ENCODE data around the gene TUBGCP6.

The TUBGCP6 gene

DNA sequence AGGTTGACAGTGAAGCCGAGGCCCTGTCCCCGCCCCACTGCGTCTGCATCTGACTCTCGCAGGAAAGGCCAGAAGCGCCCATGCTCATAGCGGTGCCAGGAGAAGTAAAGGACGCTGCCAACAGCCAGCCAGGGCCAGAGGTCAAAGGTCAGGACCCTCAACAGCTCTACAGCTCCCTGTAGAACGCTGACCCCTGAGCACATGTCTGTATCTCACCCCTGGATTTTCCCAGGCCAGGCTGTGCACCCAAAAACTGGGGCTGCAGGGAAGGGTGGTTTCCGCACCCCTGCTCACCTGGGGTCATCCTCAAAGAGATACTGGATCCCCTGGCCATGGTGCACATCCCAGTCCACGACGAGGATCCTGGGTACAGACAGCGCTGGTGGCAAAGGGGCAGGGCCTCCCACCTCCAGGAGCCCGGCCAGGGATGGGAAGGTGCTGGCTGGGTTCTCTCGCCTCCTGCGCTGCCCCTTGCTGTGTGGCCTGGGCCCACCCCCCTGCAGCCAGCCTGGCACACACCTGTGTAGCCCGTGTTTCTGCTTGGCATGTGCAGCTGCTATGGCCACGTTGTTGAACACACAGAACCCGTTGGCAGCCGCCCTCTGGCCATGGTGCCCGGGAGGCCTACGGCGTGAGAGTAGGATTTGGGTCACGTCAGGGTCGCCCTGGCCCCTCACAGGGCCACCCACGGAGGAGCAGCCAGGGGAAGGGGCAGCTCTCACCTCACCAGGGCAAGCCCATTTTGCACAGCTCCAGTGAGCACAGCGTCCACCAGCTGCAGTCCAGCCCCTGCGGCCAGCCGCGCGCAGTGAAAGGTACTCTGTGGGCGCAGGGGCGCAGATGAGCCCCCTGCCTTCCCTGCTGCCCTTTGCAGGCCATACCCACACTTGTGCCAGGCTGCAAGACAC lies 4.8 kb upstream of the TUBGCP6 start:
- no peak for DNase-seq

DNA sequence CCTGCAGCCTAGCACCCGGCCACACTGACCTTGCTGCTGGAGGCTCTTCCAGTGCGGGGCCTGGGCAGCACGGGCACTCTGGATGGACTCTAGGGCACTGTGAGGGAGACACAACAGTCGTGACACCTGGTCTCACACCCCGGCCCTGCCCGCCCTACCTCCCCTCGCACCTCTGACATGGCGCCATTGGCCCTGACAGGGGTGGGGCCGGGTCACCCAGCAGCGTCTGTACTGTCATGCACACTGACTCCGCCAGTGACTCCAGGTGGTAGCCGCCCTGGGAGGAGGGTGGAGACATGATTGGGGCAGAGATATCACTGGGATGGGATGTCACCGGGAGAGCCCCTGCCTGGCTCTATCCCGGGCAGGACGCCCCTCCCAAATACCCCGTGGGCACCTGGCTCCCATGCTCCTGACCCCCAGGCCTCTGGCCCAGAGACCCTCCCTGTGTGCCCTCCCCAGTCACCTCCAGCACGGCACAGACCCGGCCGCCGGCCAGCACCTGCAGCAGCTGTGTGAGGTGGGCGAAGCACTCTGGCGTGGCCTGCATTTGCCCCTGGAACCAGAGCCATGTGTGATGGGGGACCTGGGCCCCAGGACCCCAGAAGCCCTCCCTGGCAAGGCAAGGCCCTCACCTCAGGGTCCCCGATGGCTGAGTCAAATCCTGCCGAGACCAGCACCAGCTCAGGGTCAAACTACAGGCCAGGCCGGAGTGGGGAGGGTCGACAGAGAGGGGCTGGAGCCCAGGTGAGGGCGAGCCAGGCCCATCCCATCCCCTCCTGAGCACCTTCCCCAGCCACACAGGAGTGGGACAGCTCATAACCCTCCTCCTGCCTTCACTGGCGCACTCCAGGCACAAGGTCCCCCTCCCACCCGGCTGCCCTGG lies 3.6 kb upstream of the TUBGCP6 start:
- DNase-seq: no peak

DNA sequence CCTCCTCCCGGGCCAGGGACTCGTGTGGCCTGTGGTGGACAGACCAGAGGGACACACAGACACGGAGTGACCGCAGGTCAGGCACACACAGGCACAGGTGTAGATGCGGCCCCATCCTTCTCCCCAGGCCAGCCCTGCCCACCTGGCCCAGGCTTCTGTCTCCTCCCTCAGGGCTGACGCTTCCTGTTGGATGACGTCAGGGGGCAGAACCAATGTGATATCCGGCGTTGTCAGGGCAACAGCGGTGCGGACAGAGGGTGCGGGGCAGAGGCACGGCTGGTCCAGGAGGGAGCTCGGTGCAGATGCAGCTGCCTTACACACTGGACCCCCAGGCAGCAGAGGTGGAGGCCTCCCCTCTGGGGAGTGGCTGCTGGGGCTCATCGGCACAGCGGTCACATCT lies 2.9 kb upstream of the TUBGCP6 start:
- DNase-seq: peak; percentile 75

DNA sequence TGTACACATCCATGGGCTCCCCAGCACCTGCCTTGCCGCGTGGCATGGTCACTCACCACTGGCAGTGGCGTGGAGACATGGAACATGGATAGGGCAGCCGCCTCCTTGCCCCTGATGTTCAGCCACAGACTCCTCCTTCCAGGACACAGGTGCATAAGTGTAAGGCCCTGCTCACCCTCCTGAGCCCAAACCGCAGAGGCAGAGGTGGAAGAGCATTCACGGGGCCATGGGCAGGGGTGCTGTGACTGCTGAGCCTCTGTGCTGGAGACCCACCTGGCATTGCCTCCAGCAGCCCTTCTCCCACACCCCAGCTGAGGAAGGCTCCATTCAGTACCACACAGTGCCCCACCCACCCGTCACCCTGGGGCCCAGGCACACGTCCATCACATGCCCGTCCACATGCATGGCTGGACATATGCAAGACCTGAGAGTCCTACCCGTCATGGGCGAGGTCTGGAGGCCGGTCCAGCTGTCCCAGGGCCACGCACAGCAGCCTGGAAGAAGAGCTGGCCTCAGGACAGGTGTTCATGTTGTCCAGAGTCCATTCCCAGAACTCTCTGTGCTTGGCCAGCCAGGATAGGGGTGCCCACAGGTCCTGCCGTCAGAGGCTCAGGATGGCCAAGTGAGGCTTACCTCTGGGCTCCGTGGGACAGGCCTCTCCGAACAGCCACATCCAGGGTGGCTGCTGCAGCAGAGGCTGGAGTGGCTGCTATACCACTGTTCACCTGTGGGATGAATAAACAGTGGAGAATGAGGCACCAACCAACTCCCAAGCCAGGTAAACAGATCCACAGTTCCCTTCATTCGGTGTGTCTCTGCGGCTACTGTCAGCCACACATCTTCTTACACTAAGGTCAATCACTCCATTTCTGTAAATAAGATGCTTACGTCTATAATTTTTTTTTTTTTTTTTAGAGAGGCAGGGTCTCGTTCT lies 1.7 kb upstream of the TUBGCP6 start:
- DNase-seq: no peak

DNA sequence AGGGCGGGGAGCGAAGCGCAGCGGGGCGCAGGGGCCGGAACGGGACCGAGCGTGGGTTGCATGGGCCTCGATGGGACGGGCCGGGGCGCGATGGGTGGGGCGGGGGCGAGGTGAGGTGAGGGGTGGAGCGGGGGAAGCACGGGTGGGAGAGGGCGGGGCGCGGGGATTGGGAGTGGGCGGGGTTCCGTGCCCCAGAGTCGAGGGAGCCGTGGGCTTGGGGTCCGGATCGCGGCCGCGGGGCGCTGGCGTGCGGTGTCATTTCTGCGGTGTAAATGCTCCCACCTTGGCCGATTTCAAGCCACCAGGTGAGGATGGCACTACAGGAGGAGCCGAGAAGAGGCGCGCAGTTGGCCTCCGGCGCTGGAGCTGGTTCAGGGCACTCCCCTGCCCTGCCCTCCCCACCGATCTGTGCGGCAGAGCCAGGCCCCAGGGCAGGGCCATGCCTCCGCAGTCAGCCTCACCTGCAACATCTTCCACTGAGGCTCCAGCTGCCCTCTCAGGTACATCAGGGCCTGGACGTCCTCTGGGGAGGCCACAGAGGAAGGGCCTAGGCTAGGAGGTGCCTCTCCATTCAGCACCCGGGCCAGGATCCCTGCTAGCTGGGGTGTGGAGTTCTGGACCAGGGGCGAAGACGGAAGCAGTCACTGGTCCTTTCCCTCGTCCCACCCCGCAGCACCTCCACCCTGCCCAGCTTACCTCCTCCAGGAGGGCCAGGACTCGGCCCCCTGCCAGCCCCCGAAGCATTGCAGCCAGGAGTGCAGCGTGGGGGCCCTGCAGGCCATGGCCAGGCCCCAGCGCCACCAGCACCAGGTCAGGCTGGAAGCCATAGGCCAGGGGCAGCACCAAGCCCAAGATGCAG lies 620 bp upstream of the TUBGCP6 start:
- no peak for DNase-seq

DNA sequence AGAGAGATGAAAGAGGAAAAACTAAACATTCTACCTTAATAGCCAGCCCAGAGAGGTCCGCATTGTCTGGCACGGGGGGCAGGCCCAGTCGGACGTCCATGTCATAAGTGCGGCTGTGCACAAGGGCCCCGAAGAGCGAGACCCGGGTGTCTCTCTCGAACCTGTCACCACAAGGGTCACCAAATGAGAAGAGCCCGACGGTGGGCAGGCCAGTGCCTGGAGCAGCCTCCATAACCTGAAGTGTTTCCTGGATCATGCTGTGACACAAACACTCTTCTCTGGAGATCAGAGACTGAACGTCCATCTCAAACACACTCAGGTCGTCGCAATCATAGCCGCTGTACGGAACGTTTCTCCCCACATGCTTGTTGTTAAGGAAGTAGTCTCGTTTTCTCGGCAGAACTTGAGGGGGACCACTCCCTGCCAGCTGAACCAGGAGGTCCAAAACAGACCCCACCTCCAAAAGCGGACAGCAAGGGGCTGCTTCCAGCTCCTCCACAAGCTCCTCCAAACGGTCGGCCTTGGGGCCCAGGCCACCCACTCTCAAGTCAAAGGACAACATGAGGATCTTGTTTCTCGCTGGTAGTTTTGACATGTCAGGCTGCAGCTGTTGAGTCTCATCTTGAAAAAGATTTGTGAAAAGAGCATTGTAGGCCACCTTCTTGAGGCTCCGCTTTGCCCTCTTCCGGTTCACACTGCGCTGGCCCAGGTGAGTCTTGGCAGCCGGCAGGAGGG lies 971 bp downstream of the TUBGCP6 start:
- no peak for DNase-seq

DNA sequence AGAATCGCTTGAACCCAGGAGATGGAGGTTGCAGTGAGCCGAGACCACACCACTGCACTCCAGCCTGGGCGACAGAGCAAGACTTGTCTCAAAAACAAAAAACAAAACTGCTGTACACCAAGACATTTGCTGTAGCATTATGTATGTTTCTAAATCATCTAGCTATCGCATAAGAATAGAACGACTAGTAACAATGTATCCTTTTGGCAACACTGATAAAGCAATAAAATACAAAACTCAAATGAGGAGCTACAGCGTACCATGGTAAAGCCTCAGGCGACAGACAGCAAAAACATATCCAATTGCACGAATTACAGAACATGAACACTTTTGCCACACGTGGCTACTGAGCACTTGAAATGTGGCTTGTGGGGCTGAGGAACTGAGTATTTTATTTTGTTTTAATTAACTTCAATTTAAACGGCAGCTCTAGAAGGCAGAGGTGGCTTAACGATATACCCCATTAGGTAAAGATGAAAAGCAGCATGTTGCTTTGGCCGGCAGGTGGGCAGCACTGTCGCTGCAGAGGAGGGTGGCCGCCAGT lies 2.3 kb downstream of the TUBGCP6 start:
- no peak for DNase-seq

DNA sequence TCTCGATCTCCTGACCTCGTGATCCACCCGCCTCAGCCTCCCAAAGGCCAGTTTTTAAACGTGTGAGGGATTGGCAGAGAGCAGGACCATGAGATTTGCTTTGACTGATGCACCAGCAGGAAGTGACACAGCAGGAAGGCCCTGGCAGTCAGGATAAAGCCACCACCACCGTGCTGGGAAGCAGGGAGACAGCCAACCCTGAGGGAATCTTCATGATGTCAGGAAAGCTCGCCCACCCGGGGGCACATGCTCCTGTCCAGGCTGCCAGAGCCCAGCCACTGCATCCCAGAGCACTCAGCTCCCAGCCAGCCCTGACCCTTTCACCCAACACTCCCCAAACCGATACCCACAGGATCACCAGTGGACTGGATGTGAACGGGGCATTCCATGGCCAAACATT lies 6.1 kb downstream of the TUBGCP6 start:
- DNase-seq: no peak

DNA sequence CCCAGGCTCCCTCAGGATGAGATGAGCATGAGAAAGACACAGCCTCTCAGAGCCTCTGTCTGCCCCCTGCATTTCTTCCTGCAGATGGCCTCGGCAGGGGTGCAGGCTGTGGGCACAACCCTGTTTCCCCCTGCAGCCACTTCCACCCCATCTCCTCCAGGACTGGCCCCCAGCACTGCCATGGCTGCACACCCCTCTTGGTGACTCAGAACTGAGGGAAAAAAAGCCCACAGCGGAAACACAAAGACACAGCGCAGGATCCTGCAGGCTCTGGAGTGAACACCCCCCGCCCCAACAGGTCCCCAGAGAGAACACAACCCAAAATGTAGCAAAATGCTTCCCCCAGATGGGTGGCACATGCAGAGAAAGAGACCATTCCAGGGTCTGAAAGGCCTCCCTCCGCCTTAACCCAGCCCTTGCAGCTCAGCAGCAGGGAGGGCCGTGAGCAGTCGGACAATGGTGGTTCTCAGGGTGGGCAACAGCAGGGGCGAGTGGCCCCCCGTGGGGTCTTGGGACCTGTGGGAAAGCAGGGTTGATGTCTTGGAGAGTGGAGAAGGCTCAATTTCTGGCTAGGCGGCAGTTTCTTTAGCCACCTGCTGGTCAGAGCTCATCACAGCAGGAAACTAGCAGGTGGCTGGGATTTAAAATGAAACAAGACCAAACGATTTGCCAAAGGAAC lies 8.0 kb downstream of the TUBGCP6 start:
- DNase-seq: no peak

DNA sequence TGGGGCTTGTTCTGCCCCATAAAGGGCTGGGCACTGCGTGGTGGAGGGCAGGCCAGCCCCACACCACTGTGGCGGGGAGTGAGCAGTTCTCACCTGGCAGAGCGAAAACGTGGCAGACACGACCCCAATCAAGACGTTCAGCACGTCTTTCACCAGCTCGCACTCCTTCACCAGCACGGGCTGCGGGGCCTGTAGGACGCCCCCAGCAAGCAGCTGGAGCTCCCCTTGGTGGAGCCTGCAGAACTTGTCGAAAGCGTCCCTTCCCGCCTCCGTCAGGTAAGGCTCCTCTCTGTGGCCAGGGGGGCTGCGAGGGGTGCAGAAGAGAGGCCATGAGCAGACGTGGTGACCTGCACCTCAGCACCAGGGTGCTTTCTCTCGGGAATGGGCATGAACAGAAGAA lies 11.6 kb downstream of the TUBGCP6 start:
- DNase-seq: no peak

DNA sequence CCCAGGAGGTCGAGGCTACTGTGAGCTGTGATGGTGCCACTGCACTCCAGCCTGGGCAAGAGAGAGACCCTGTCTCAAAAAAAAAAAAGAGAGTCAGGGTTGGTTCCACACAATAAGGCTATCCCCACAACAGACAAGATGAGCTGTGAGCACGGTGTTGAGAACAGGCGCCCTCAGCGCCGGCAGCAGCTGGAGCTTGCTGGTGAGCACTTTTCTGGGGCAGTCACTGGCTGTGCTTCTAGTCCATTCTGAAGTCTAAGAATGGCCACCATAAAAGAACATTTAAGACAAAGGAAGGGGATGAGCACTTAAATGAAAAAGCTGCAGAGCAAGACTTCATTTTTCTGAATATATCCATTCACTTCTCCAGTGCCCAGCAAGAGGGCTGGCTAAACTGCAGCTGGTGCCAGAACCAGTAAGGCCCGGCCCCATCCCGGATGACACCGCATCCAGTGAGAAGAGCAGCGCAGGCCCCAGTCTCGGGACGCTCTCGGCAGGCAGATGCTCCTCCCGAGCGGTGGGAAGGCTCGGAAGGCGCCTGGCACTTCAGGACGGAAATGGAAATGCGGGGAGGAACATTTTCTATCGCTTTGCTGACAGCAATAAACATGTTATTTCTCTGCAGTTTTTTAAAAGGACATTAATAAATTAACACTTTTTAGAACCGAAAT lies 12.2 kb downstream of the TUBGCP6 start:
- no peak for DNase-seq

DNA sequence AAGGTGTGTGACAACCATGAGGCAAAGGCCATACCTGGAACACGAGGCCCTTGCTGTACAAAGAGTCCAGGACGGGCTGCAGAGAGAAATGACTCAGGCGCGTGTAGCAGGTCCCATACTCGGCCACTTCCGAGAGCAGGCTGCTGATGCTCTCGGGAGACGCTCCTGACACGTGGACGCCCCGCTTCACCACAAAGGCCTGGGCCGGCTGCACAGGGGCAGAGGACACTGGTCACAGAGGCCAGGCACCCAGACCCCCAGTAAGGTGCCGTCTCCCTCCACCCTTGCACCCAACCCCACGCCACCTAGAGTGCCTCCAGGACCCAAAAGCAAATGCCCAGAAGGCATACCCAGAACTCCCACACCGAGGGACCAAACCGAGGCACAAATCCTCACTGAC lies 15.5 kb downstream of the TUBGCP6 start:
- no peak for DNase-seq

DNA sequence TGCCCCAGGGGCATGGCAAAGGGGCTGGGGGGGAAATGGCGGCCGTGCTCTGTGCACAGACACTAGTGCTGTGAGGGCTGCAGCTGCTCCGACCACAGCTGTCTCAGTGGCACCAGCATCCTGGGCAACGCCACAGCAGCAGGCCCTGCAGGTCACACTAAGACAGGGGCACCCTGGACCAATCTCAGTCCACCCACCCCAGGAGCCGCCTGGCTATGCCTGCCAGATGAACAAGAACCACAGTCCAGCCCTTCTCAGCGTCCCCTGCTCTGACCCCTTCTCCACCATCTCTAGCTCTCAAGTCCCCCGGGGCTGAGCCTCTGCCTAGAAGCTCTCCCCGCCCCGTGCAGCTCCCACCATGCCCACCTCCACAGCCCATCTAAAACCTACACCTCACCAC lies 16.5 kb downstream of the TUBGCP6 start:
- DNase-seq: no peak

DNA sequence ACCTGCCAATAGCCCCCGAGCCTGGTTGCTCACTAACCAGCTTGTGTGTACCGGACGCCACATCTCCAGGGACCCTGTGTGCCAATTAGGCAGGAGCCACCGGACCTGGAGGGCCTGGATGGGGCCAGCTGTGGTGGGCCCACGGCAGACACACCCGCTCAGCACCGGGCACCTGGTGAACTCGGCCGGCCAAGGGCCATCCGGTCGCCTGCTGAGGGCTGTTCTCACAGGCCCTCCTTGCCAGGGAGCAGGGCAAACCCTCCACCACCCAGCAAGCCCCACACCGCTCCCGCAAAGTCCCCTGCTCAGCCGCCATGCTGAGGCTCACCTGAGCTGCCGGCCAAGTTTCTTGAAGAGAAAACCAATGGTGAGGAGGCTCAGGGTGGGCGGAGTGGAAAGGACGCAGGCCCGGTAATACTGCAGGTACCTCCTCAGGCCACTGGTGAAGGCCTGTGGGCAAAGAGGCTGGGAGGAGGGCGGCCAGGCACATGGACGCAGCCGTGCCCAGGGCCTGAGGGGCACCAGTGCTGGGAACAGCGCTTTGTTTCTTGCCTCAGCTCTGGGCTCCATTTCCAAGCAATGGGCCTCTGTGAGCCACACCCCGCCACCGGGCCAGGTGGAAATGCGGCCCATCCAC lies 17.1 kb downstream of the TUBGCP6 start:
- DNase-seq: no peak

DNA sequence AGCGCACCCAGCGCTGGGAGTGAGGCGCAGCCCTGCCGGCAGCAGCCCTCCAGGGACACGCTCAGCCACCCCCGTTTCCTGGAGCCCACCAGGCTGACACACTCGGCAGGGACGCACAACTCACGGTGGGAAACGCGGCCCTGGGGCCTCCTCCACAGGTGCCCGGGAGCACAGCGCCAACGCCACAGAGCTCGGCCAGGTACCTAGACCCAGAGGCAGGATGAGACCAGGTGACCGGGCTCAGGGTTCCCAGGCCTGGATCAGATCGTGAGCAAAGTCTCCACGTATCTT lies 18.0 kb downstream of the TUBGCP6 start:
- no peak for DNase-seq

DNA sequence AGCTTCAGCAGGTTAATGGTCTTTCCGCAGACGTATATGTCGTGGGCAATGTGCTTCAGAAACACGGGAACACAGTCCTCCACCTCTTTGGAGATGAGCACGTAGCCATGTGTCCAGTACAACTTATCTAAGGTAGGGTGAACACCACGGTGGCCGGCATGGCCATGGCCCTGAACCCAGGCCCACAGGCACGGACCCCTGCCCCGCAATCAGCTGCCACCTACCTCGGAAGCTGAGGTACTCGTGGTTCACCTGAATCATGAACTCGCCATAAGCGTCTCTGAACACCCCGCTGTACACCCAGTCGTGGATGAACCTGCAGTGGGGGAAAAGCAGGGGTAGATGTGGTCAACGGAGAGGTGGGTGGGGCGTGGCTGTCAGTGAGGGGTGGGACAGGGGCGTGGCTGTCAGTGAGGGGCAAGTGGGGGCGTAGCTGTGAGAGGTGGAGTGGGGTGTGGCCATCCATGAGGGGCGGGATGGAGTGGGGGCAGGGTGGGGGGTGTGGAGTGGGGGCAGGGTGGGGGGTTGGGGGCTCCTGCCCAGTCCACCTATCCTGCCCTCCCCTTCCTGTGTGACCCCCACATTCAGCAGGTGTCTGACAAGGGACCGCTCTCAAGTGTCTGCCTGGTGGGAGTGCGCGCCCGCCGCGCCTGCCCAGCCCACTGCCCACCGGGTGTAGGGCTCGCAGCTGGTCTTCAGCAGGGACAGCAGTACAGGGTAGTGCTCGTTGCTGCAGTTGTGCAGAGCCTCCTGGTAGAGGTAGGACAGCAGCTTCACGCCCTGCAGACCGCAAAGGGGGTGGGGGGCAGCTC lies 18.6 kb downstream of the TUBGCP6 start:
- DNase-seq: no peak

DNA sequence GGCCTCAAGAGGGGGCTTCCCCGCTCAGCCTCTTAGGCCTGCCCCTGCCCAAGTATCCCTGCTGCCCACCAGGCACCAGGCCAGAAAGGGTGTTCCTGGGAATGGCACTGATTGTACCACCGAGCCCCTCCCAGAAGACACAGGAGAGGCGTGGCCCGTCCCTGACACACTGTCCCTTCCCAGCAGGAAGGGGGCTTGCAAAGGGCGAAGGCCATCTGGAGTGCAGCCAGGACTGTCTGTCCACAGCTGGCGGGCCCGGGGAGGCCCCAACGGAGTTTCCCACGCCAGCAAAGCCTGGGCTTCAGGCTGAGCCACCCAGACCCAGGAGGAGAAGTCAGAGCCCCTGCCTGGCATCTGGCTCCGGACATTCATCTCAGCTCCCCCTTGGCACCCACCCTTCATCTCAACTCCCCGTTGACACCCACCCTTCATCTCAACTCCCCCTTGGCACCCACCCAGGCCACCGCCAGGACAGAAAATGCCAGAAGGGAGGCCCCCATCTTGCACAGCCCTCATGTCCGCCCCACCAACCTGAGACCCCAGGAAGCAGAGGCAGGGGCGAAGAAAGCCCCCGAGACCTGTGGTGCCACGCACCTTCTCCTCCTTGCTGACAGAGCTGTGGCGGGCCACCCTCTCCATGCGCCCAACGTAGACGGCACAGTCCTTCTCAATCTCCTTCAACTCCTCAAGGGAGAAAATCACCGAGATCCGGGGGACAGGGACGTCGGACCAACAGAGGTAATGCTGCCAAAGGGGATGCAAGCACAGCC lies 19.4 kb downstream of the TUBGCP6 start:
- no peak for DNase-seq

DNA sequence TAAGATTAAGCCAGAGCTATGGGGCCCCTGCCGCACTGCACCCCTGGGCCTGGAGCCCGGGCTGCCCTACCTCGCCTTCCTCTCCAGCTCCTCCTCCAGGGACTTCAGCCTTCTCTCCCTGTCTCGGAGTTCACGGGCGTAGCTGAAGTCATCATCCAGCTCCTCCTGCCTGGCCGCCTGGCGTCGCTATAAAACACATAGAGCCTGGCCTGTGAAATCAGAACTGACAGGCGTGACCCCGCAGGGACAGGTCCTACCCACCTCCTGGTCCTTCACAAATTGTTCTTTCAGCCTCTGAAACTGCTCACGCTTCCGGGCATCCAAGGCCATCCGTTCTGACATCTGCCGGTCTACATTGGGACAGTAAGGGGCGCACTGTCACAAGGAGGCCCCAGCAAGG lies 20.8 kb downstream of the TUBGCP6 start:
- no peak for DNase-seq

All from activated CD4-positive, alpha-beta T cell treated with anti-CD3 and anti-CD28 coated beads, Interleukin-2, Interleukin-6, amounts not matched to agents 100 ng/mL and 50 ng/mL, durations not matched to agents 16 hours and 8 hours (primary cell).